GM19467 (cell line): ENCODE results near the gene GBF1.
"Not testable (repeated sequence)": the region's sequence is repeated elsewhere in the genome, so short reads cannot be mapped to it uniquely, and the experiment has no call there.

Experiments used
- ATAC-seq: cut with Tn5 transposase; IDR thresholded peaks from one replicate; pipeline ENCODE4 v1.9.1; 2021; ENCODE audit warnings: mild to moderate bottlenecking, moderate library complexity; ENCODE audit not compliant: unreplicated experiment

Gene GBF1

GRCh38 chr10:102268375-102268888 lies 23.1 kb downstream of the GBF1 start:
- ATAC-seq = no peak

GRCh38 chr10:102269017-102269416 lies 23.7 kb downstream of the GBF1 start:
- no peak for ATAC-seq

DNA sequence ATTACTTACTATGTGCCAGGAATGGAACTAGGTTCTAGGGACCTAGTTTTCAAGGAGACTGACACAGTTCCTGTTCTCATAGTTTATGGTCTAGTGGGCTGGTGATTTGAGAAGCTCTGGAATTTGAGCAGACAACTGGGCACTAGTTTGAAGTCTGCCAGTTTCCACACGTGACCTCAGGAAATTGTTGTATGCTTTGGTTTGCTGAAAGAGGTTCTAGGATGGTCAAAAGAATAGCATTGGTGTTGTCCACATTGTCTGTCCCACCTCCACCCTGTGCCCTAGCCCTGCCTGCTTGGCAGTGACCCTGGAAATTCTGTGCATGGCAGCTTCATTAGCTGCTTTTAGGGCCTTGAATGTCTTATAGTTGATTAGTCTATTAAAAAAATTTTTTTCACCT lies 28.7 kb downstream of the GBF1 start:
- ATAC-seq = no peak

DNA sequence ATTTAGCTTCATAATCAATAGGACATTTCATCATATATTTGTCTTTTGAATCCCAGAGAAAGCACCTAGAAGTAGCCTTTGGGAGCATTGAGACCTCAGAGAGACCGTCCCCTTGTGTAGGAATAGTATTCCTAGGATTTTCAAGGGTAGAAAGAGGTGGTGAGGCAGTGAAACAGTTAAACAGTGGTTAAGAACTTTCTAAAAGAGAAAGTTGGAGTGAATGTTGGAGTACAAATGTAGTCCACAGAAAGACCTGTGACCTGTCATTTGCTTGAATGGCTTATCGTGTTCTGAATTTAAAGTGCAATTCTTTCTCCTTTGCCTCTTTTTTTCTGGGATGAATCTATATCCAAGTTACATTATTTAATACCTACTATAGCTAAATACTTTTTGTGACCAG lies 30.0 kb downstream of the GBF1 start:
- no peak for ATAC-seq

GRCh38 chr10:102279104-102279503 lies 33.8 kb downstream of the GBF1 start:
- ATAC-seq = no peak

GRCh38 chr10:102280397-102281101 lies 35.2 kb downstream of the GBF1 start:
- ATAC-seq = no peak

GRCh38 chr10:102281102-102281487 lies 35.8 kb downstream of the GBF1 start:
- no peak for ATAC-seq

- ATAC-seq = no peak
Measured at GRCh38 chr10:102283488-102283887, 38.2 kb downstream of the GBF1 start.

GRCh38 chr10:102283890-102284289 lies 38.6 kb downstream of the GBF1 start:
- no peak for ATAC-seq

- no peak for ATAC-seq
Measured at GRCh38 chr10:102284531-102284930, 39.2 kb downstream of the GBF1 start.

DNA sequence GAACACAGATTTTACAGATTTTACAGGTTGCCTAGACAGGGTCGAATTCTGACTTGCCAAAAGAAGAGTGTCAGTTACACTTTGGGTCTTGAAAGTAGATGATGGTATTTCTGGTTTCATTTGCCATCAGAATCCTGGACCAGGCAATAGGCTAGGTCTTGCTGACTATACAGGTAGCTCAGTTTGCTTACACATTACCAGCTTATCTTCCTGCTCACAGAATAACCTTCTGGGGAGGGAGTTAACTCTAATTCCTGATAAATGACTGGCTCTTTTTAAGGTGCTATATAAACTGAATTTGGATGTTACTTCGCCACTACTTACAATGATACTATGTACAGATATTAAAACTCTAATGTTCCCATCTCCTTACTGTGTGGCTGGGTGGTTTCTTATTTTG lies 39.8 kb downstream of the GBF1 start:
- no peak for ATAC-seq

- ATAC-seq = no peak
Measured at GRCh38 chr10:102286216-102286615, 40.9 kb downstream of the GBF1 start.

DNA sequence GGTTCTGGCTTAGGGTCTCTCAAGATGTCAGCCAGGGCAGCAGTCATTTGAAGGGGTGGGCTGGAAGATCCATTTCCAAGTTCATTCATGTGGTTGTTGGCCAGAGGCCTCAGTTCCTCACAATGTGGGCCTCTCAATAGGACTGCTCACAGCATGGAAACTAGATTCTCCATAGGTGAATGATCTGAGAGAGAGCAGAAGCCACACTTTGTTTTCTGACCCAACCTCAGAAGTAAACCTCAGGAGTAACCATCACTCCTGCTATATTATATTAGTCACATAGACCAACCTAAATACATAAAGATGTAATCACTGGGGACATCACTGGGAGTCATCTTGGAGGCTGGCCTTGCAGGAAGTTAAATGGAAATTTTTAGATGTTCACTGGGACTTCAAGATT lies 42.2 kb downstream of the GBF1 start:
- no peak for ATAC-seq

DNA sequence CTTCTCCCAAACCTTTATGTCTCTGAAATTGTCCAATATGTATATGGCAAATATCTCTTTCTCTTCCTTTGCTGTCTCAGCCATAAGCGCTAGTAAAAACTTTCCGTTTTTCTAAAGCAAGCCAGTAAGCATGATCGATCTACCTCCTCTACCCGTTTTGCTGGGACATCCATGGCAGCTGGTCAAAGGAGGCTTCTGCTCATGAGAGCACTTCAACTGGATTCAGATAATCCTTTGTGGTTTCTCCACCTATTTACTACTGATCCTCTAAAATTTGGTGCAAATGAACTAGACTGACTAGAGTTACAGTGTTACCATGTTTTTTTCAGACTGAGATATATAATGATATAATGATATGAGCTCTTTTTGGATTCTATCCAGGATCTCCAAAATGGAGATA lies 42.7 kb downstream of the GBF1 start:
- no peak for ATAC-seq

GRCh38 chr10:102289356-102289755 lies 44.0 kb downstream of the GBF1 start:
- no peak for ATAC-seq

- ATAC-seq = no peak
Measured at GRCh38 chr10:102289840-102290239, 44.5 kb downstream of the GBF1 start.

- ATAC-seq = no peak
Measured at GRCh38 chr10:102291221-102291905, 46.0 kb downstream of the GBF1 start.

GRCh38 chr10:102297101-102297500 lies 51.8 kb downstream of the GBF1 start:
- no peak for ATAC-seq

- ATAC-seq = no peak
Measured at GRCh38 chr10:102298899-102299298, 53.6 kb downstream of the GBF1 start.

GRCh38 chr10:102299873-102300272 lies 54.5 kb downstream of the GBF1 start:
- ATAC-seq = no peak

DNA sequence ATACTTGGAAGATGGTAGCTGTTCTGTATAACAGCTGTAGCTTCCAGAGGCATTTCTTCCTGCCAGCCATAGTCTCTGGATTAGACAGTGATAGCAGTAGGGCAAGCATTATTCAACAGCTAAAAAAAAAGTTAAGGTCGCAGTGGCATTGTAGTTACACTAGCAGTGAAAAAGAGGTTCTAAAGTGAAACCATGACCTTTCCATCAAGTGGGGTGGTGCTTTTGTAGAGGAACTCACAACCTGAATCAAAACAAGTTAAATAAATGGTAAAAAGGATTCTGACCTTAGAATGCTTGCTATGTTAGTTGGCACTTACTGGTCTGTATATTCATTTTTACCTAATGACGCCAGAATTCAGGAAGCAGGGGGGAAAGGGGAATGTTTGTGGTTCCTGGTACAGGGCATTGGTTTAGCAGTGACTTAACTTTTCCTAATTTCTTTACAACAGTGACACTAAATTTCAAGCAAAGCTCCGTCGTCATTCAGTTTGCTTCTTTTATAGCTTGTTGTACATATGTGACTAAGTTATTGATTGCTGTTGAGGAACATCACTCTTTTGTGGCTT lies 55.0 kb downstream of the GBF1 start:
- ATAC-seq = no peak

DNA sequence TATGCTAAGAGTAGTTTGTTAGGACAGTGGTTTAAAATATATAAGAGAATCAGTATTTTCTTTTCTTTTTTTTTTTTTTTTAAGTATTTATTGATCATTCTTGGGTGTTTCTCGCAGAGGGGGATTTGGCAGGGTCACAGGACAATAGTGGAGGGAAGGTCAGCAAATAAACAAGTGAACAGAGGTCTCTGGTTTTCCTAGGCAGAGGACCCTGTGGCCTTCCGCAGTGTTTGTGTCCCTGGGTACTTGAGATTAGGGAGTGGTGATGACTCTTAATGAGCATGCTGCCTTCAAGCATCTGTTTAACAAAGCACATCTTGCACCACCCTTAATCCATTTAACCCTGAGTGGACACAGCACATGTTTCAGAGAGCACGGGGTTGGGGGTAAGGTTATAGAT lies 55.6 kb downstream of the GBF1 start:
- not testable (repeated sequence) for ATAC-seq
